ENCODE results near the gene BCKDHA.

DNA sequence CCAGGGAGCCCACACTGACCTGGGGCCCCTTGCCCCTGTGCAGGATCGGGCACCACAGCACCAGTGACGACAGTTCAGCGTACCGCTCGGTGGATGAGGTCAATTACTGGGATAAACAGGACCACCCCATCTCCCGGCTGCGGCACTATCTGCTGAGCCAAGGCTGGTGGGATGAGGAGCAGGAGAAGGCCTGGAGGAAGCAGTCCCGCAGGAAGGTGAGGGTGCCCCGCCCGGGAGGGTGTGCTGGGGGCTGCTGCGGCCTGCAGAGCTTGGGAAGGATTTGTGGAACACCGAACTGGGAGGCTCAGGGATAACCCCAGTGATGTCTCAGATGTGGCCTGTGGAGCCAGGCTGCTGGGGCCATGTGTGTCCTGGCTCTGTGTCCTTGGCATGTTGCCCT lies 25.3 kb downstream of the BCKDHA start:
- TF ChIP-seq, protein P1, sequence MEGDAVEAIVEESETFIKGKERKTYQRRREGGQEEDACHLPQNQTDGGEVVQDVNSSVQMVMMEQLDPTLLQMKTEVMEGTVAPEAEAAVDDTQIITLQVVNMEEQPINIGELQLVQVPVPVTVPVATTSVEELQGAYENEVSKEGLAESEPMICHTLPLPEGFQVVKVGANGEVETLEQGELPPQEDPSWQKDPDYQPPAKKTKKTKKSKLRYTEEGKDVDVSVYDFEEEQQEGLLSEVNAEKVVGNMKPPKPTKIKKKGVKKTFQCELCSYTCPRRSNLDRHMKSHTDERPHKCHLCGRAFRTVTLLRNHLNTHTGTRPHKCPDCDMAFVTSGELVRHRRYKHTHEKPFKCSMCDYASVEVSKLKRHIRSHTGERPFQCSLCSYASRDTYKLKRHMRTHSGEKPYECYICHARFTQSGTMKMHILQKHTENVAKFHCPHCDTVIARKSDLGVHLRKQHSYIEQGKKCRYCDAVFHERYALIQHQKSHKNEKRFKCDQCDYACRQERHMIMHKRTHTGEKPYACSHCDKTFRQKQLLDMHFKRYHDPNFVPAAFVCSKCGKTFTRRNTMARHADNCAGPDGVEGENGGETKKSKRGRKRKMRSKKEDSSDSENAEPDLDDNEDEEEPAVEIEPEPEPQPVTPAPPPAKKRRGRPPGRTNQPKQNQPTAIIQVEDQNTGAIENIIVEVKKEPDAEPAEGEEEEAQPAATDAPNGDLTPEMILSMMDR (IDR thresholded peaks at IDR 0.05) = no peak
- TF ChIP-seq POLR2A (IDR thresholded peaks at IDR 0.05) = no peak
